ENCODE results near the gene CDA.
A peak's percentile ranks its signal among the peaks of the same experiment; 100 is the strongest.

Gene CDA

DNA sequence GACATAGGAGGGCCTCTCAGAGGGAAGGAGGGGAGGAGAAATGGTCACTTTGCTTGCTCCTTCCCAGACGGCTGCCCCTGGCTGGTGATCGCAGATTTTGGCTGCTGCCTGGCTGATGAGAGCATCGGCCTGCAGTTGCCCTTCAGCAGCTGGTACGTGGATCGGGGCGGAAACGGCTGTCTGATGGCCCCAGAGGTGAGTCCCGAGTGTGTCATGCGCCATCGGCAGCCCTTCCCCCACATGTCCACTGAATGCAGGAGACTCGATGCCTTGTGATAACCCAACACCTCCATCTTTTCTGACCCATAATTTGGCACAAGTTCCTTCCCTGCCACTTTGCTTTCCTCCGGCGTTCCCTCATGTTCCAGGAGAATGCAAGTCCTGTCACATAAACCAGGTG lies 59.5 kb downstream of the CDA start:
- DNase-seq (ENCODE audit: low read depth in 2 of 3, low spot score in 2 of 3) = no peak

DNA sequence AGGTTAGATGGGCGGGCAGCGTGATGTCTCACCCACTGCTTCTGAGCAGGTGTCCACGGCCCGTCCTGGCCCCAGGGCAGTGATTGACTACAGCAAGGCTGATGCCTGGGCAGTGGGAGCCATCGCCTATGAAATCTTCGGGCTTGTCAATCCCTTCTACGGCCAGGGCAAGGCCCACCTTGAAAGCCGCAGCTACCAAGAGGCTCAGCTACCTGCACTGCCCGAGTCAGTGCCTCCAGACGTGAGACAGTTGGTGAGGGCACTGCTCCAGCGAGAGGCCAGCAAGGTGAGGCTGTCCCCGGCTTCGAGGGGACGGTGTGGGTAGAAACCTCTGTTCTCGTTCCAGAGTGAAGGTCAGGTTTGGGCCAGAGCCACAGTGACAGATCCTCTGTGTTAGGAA lies 60.0 kb downstream of the CDA start:
- DNase-seq (ENCODE audit: low read depth in 2 of 3, low spot score in 2 of 3) = no peak

GRCh38 chr1:20652300-20652699 lies 63.4 kb downstream of the CDA start:
- no peak for DNase-seq (ENCODE audit: low read depth in 2 of 3, low spot score in 2 of 3)

DNA sequence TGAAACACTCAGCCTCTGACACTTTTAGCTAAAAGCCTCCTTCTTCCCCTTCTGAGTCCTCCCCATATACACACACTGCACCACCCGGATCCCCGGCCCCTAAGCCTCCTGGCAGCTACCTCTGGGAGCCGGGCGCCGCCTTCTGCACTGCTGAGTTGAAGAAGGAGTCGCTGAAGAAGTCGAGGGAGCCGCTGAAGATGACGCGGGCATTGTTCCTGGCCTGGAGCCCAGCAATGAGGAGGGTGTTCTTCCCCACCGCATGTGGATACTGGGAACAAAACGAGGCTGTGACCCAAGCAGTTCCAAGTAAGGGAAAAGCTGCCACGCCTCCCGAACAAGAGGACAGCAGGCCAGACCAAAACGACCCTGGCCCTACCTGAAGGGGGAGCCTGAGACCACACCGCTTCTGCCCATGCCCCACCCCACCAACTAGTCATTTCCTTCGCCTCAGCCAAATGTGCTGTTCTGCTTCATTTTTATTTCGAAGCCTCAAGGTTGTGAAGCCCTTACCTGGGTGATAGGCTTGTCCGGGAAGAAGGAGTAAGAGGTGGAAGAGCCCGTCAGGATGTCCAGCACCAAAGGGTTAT lies 65.3 kb downstream of the CDA start:
- DNase-seq (ENCODE audit: low read depth in 2 of 3, low spot score in 2 of 3) = no peak

- no peak for DNase-seq (ENCODE audit: low read depth in 2 of 3, low spot score in 2 of 3)
Observed at GRCh38 chr1:20657024-20657423, 68.1 kb downstream of the CDA start.

DNA sequence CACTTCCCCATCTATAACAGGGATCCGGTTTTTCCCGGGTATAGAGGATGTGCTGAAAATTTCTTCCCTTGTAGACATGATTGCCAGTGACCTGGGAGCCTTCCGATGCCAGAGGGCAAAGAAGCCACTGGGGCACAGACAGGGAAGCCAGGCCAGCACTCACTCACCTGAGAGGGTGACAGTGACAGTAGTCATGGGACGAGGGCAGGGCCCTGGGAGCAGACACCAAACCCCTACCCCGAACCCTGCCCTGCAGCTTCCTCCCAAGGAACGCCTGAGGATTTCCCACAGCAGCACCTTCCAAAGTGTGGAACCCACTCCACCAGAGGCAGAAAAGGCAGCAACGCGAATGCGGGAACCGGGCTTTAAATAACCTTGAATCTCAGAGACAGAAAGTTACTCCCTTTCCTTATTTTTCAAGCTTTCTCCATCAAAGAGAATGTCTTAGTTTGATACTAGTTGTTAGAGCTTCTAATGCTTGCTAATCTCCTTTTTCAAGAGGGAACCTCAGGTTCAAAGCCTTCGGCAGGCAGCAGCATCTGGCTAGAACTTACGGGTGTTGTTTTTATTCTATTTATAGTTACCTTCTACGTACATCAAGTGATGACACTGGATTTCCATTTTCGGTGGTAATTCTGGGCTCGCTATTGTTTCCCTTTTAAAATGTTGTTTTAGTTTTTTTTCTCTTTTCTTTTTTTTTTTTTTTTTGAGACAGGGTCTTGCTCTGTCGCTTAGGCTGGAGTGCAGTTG lies 69.4 kb downstream of the CDA start:
- no peak for DNase-seq (ENCODE audit: low read depth in 2 of 3, low spot score in 2 of 3)

GRCh38 chr1:20660363-20660762 lies 71.5 kb downstream of the CDA start:
- DNase-seq (ENCODE audit: low read depth in 2 of 3, low spot score in 2 of 3) = no peak

- no peak for DNase-seq (ENCODE audit: low read depth in 2 of 3, low spot score in 2 of 3)
Observed at GRCh38 chr1:20660847-20661206, 71.9 kb downstream of the CDA start.

DNA sequence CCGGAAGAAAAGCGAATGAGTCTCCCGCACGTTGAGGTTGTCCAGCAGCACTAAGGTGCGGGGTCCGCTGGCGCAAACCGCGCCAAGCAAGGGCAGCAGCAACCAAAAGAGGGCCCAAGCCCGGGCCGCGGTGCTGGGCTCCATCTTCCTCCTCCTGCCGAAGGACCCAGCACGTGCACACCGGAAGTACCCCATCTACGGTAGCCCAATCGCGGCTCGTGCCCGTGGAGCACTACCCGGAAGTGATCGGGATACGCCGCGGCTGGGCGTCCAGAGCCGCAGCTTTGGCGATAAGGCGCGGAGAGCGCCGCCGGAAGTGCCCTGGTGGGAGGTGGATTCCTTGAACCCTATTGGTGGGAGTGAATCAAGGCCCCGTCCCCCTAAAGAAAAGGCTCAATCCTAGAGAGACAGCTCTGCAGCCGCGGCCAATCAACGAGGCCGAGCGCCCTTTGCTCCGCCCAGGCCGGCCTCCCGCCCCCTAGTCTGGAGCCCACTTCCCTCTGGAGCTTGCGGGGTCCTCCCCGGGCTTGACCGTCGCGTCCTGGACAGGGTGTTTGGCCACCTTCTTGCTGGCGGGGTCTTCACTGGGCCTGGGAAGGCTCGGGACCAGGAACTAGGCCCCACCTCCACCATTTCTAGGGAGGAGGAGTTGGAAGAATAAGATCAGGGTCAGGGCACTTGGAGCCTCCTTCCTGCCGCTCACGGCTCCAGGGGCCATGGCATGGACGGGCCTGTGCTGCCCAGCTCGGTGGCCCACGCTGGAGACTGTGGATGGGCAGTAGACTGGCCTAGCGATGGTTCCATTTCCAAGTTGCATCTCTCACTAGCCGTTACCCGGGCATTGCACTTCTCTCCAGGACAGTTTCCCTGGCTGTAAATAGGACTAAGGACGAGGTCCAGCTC lies 72.6 kb downstream of the CDA start, which contains the start of gene DDOST:
Gene DDOST (minus strand): TSS at position 163 of the 903 bp plus-strand sequence. CDS start 19 bp downstream, at position 144.
- peak; percentile 67 to 93 (median 86) for DNase-seq (ENCODE audit: low read depth in 2 of 3, low spot score in 2 of 3)

DNA sequence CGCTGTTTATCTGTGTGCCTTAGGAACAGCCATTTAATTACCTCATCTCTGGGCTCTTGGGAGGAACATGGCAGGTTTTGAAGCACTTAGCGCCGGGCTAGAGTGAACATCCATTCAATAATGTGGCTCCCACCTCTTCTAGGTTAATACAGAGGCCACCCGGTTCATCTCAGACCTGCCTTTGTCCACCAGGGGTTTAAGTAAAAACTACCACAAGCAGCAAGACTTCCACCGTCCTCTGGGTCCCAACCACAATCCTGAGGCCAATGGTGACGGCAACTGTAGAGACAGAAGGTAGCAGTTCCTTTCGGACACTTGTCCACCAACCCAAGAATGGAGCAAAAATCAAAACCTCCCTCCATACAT lies 73.2 kb downstream of the CDA start:
- no peak for DNase-seq (ENCODE audit: low read depth in 2 of 3, low spot score in 2 of 3)

DNA sequence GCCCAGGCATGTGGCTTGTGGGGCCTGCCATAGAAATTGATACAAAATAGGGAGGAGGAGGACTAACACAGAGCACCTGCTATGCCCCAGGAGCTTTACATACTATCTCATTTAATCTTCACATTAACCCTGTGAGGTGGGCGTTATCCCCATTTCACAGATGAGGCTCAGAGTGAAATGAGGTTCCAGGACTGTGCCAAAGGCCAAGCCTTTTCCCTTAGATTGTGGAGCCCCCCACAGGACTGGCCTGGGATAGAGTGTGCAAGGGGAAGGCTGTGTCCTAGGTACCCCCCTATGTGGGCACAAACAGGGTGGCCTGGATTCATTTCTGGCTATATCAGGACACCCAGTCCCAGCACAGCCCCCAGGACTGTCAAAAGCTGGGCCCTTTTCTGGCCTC lies 74.5 kb downstream of the CDA start:
- no peak for DNase-seq (ENCODE audit: low read depth in 2 of 3, low spot score in 2 of 3)

GRCh38 chr1:20663969-20664715 lies 75.2 kb downstream of the CDA start:
- no peak for DNase-seq (ENCODE audit: low read depth in 2 of 3, low spot score in 2 of 3)

- DNase-seq (ENCODE audit: low read depth in 2 of 3, low spot score in 2 of 3) = no peak
Observed at GRCh38 chr1:20665726-20666125, 76.8 kb downstream of the CDA start.

GRCh38 chr1:20666146-20666545 lies 77.2 kb downstream of the CDA start:
- DNase-seq (ENCODE audit: low read depth in 2 of 3, low spot score in 2 of 3) = no peak

DNA sequence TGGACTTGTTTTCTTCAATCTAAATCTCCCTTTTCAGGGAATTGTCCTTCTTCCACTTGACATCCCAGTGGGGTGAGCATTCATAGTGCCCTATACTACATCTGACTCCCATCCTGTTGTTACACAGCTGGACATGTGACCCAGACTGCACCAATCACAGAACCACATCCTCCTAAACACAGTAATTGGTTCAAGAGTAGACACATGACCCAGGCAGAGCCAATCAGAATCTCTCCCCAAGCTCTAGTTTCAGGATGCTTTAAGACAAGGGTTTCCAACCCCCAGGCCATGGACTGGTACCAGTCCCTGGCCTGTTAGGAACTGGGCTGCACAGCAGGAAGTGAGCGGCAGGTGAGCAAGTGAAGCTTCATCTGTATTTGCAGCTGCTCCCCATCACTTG lies 77.9 kb downstream of the CDA start:
- no peak for DNase-seq (ENCODE audit: low read depth in 2 of 3, low spot score in 2 of 3)
